HG02870 (cell line): ENCODE measurements around the gene EEFSEC.

Source experiments
- ATAC-seq: cut with Tn5 transposase; IDR thresholded peaks from one replicate; pipeline ENCODE4 v1.9.1; 2021; ENCODE audit warnings: mild to moderate bottlenecking, moderate library complexity; ENCODE audit not compliant: unreplicated experiment

The EEFSEC gene

GRCh38 chr3:128420720-128421438, 267.6 kb downstream of the EEFSEC start:
- no peak for ATAC-seq

GRCh38 chr3:128421439-128421836, 268.2 kb downstream of the EEFSEC start:
- ATAC-seq = no peak

- no peak for ATAC-seq
Observed at GRCh38 chr3:128421966-128422365, 268.7 kb downstream of the EEFSEC start.

- ATAC-seq = no peak
Observed at GRCh38 chr3:128422762-128423524, 269.7 kb downstream of the EEFSEC start.

- no peak for ATAC-seq
Observed at GRCh38 chr3:128423525-128424147, 270.4 kb downstream of the EEFSEC start.

GRCh38 chr3:128424508-128425069, 271.3 kb downstream of the EEFSEC start:
- no peak for ATAC-seq

- ATAC-seq = no peak
Observed at GRCh38 chr3:128425142-128425845, 272.0 kb downstream of the EEFSEC start.

GRCh38 chr3:128425846-128426127, 272.5 kb downstream of the EEFSEC start:
- no peak for ATAC-seq

- ATAC-seq = peak; percentile 68
Observed at GRCh38 chr3:128426128-128426921, 273.0 kb downstream of the EEFSEC start.

GRCh38 chr3:128427175-128427857, 274.0 kb downstream of the EEFSEC start:
- no peak for ATAC-seq

GRCh38 chr3:128427872-128428822, 274.9 kb downstream of the EEFSEC start:
- no peak for ATAC-seq

- ATAC-seq = no peak
Observed at GRCh38 chr3:128429275-128429674, 276.0 kb downstream of the EEFSEC start.

- ATAC-seq = no peak
Observed at GRCh38 chr3:128429751-128430150, 276.5 kb downstream of the EEFSEC start.

GRCh38 chr3:128430301-128430700, 277.0 kb downstream of the EEFSEC start:
- no peak for ATAC-seq

GRCh38 chr3:128430731-128431130, 277.4 kb downstream of the EEFSEC start:
- ATAC-seq = no peak

GRCh38 chr3:128431803-128432300, 278.6 kb downstream of the EEFSEC start:
- no peak for ATAC-seq

- no peak for ATAC-seq
Observed at GRCh38 chr3:128432301-128432970, 279.2 kb downstream of the EEFSEC start.
